HG03139 (cell line): ENCODE results near the gene PAPPA.

Experiments
- ATAC-seq: cut with Tn5 transposase; IDR thresholded peaks from one replicate; pipeline ENCODE4 v1.9.1; 2021; ENCODE audit not compliant: unreplicated experiment

Gene PAPPA

GRCh38 chr9:116451500-116452115, 298.0 kb downstream of the PAPPA start:
- no peak for ATAC-seq
